ENCODE data around the gene BUB3. TPM values are rescaled to one million over a fixed set of nuclear protein-coding genes. Genes with fewer than 3 reads are reported as not detected.

Gene BUB3
- total RNA-seq, 1 donor from 2014 or later, result 93.2 TPM

- Mint-ChIP-seq H3K4me3 (ENCODE audit: low read depth) (peak overlapping the region; percentile 66), H3K4me1 (ENCODE audit: low read depth) (peaks cover 17% of the 10 kb centered on the region), H3K27me3 (peaks cover 85% of the 10 kb centered on the region), H3K9me3 (ENCODE audit: low read depth) (no peaks in the 10 kb centered on the region), H3K36me3 (ENCODE audit: insufficient read depth) (no peaks in the 10 kb centered on the region), H3K27ac (peak overlapping the region; percentile 92)
- DNase-seq (ENCODE audit: low spot score, unreplicated experiment), result no peak
- no peak for TF ChIP-seq CTCF (IDR thresholded peaks at IDR 0.05; ENCODE audit: unreplicated experiment)
Measured at GRCh38 chr10:123139521-123140163, 14.6 kb upstream of the BUB3 start.

- Mint-ChIP-seq H3K27ac (no peak overlapping the region), H3K4me3 (ENCODE audit: low read depth) (peak overlapping the region; percentile 14), H3K4me1 (ENCODE audit: low read depth) (peaks cover 17% of the 10 kb centered on the region), H3K27me3 (peaks cover 88% of the 10 kb centered on the region), H3K36me3 (ENCODE audit: insufficient read depth) (no peaks in the 10 kb centered on the region), H3K9me3 (ENCODE audit: low read depth) (no peaks in the 10 kb centered on the region)
- DNase-seq (ENCODE audit: low spot score, unreplicated experiment), result no peak
- peak; percentile 27 for TF ChIP-seq CTCF (IDR thresholded peaks at IDR 0.05; ENCODE audit: unreplicated experiment)
Measured at GRCh38 chr10:123140164-123140982, 13.8 kb upstream of the BUB3 start.

- Mint-ChIP-seq H3K4me1 (ENCODE audit: low read depth) (peaks cover 17% of the 10 kb centered on the region), H3K4me3 (ENCODE audit: low read depth) (no peak overlapping the region), H3K9me3 (ENCODE audit: low read depth) (no peaks in the 10 kb centered on the region), H3K36me3 (ENCODE audit: insufficient read depth) (no peaks in the 10 kb centered on the region), H3K27me3 (peaks cover 95% of the 10 kb centered on the region), H3K27ac (no peak overlapping the region)
- TF ChIP-seq CTCF (IDR thresholded peaks at IDR 0.05; ENCODE audit: unreplicated experiment), result no peak
- DNase-seq (ENCODE audit: low spot score, unreplicated experiment), result no peak
Measured at GRCh38 chr10:123140983-123141390, 13.2 kb upstream of the BUB3 start.

- no peak overlapping the region for H3K27ac Mint-ChIP-seq
- peaks cover 19% of the 10 kb centered on the region for H3K4me1 Mint-ChIP-seq (ENCODE audit: low read depth)
- no peak for DNase-seq (ENCODE audit: low spot score, unreplicated experiment)
- H3K36me3 Mint-ChIP-seq (ENCODE audit: insufficient read depth), result no peaks in the 10 kb centered on the region
- H3K4me3 Mint-ChIP-seq (ENCODE audit: low read depth), result no peak overlapping the region
- TF ChIP-seq CTCF (IDR thresholded peaks at IDR 0.05; ENCODE audit: unreplicated experiment), result no peak
- H3K9me3 Mint-ChIP-seq (ENCODE audit: low read depth), result no peaks in the 10 kb centered on the region
- H3K27me3 Mint-ChIP-seq, result peaks cover 95% of the 10 kb centered on the region
Measured at GRCh38 chr10:123141791-123142700, 12.2 kb upstream of the BUB3 start.

- Mint-ChIP-seq H3K27me3 (peaks cover 94% of the 10 kb centered on the region), H3K27ac (no peak overlapping the region), H3K4me1 (ENCODE audit: low read depth) (peaks cover 20% of the 10 kb centered on the region), H3K36me3 (ENCODE audit: insufficient read depth) (no peaks in the 10 kb centered on the region), H3K9me3 (ENCODE audit: low read depth) (no peaks in the 10 kb centered on the region), H3K4me3 (ENCODE audit: low read depth) (no peak overlapping the region)
- TF ChIP-seq CTCF (IDR thresholded peaks at IDR 0.05; ENCODE audit: unreplicated experiment), result no peak
- no peak for DNase-seq (ENCODE audit: low spot score, unreplicated experiment)
Measured at GRCh38 chr10:123142701-123143161, 11.5 kb upstream of the BUB3 start.

Data from progenitor cell of endocrine pancreas (in vitro differentiated cells).